Inferior parietal cortex (tissue), 1 donor: Measurements from ENCODE around the gene PRRC2A.
A peak's percentile ranks its signal among the peaks of the same experiment; 100 is the strongest.

Experiments
- DNase-seq: peaks from one replicate; pipeline ENCODE4 v3.0.0-alpha.2; 2016; ENCODE audit errors: extremely low spot score

PRRC2A gene

GRCh38 chr6:31651602-31652191 lies 31.2 kb downstream of the PRRC2A start:
- DNase-seq: peak; percentile 63

GRCh38 chr6:31652925-31653724 lies 32.6 kb downstream of the PRRC2A start:
- DNase-seq: no peak

- DNase-seq: no peak
These were observed 34.2 kb downstream of the PRRC2A start for GRCh38 chr6:31654574-31655348.

- DNase-seq: no peak
These were observed 35.1 kb downstream of the PRRC2A start, which contains the start of gene APOM for GRCh38 chr6:31655349-31656237. Gene APOM, plus strand, starts transcription at chr6:31655894. Its CDS starts 73 bp downstream, at chr6:31655967.

- no peak for DNase-seq
These were observed 37.1 kb downstream of the PRRC2A start for GRCh38 chr6:31657406-31658157.

- no peak for DNase-seq
These were observed 37.7 kb downstream of the PRRC2A start for GRCh38 chr6:31658158-31658688.

- no peak for DNase-seq
These were observed 38.6 kb downstream of the PRRC2A start for GRCh38 chr6:31658983-31659648.

GRCh38 chr6:31659649-31660380 lies 39.3 kb downstream of the PRRC2A start:
- no peak for DNase-seq

- peak; percentile 71 for DNase-seq
These were observed 40.1 kb downstream of the PRRC2A start, which contains the start of gene C6orf47 for GRCh38 chr6:31660381-31661261. Gene C6orf47, minus strand, starts transcription at chr6:31660778. Its CDS starts 831 bp downstream, at chr6:31659947.

GRCh38 chr6:31661262-31662123 lies 41.0 kb downstream of the PRRC2A start:
- no peak for DNase-seq

GRCh38 chr6:31662124-31662723 lies 41.7 kb downstream of the PRRC2A start:
- DNase-seq: no peak

- no peak for DNase-seq
These were observed 42.8 kb downstream of the PRRC2A start for GRCh38 chr6:31663126-31663960.

- no peak for DNase-seq
These were observed 43.7 kb downstream of the PRRC2A start for GRCh38 chr6:31663961-31664789.

- DNase-seq: peak; percentile 98
These were observed 44.4 kb downstream of the PRRC2A start, which contains the start of gene GPANK1 for GRCh38 chr6:31664790-31665500. Gene GPANK1, minus strand, starts transcription at chr6:31664997. Its CDS starts 519 bp downstream, at chr6:31664478.
